Naive thymus-derived CD4-positive, alpha-beta T cell (primary cell): Measurements from ENCODE around the gene TF. TPM values are rescaled to one million over a fixed set of nuclear protein-coding genes. Genes with fewer than 3 reads are reported as not detected.
"Not testable (repeated sequence)": the region's sequence is repeated elsewhere in the genome, so short reads cannot be mapped to it uniquely, and the experiment has no call there.

Experiments used
- ATAC-seq: fragments of 150-1000 bp; cut with Tn5 transposase; 2 replicates; pipeline ENCODE4 v1.10.0; 2021; ENCODE audit warnings: mild to moderate bottlenecking, moderate library complexity
- CTCF ChIA-PET: fragments of 350-600 bp; sonication (Branson Sonifier 250); formaldehyde crosslinking; loops from one replicate; lab custom pipeline; 2021; ENCODE audit warnings: antibody characterized with exemption; lab: Charles Lee
- POLR2A ChIA-PET: fragments of 350-600 bp; sonication (Branson Sonifier 250); formaldehyde crosslinking; loops from one replicate; lab custom pipeline; 2021; ENCODE audit warnings: antibody characterized with exemption, inconsistent platforms; lab: Charles Lee
- DNase-seq, 9 donors: peaks; one replicate each; pipeline versions ENCODE4 v3.0.0 to v3.0.0-alpha.2; 2020 to 2022; ENCODE audit warnings: mixed read lengths in 1 of 9
- H3K27ac ChIP-seq: one replicate; pipeline ENCODE4 v1.7.0; 2013; ENCODE audit warnings: mild to moderate bottlenecking, low read depth, low read length, moderate library complexity
- H3K27me3 ChIP-seq, 2 donors: one replicate each; pipeline ENCODE4 v1.7.0; 2013; ENCODE audit warnings: low read length in 2 of 2, mild to moderate bottlenecking in 2 of 2, moderate library complexity in 2 of 2; ENCODE audit not compliant: control insufficient read depth in 2 of 2, insufficient read depth in 2 of 2
- H3K36me3 ChIP-seq, 3 experiments: 1 replicate in 2 of 3; 2 replicates in 1 of 3; pipeline ENCODE4 v1.7.0; 2013; ENCODE audit warnings: low read length in 3 of 3, mild to moderate bottlenecking in 3 of 3, moderate library complexity in 1 of 3; ENCODE audit not compliant: insufficient read depth in 3 of 3, control insufficient read depth in 2 of 3
- H3K4me1 ChIP-seq, 2 donors: one replicate each; pipeline ENCODE4 v1.7.0; 2013; ENCODE audit warnings: low read length in 2 of 2, mild to moderate bottlenecking in 2 of 2, moderate library complexity in 1 of 2; ENCODE audit not compliant: control insufficient read depth in 2 of 2, insufficient read depth in 2 of 2
- H3K4me3 ChIP-seq: 2 replicates; pipeline ENCODE4 v1.7.0; 2013; ENCODE audit warnings: mild to moderate bottlenecking, low read length
- H3K9me3 ChIP-seq, 3 experiments: 1 replicate in 2 of 3; 2 replicates in 1 of 3; pipeline ENCODE4 v1.7.0; 2013; ENCODE audit warnings: low read length in 3 of 3; ENCODE audit not compliant: control insufficient read depth in 2 of 3
- H3K27ac Mint-ChIP-seq, 9 donors: one replicate each; pipeline ENCODE4 v1.8.0; 2020 to 2022; ENCODE audit warnings: mixed read lengths in 9 of 9, mild to moderate bottlenecking in 8 of 9, moderate library complexity in 5 of 9, inconsistent platforms in 2 of 9
- H3K27me3 Mint-ChIP-seq, 5 donors: one replicate each; pipeline ENCODE4 v1.8.0; 2021 to 2022; ENCODE audit warnings: mixed read lengths in 5 of 5, mild to moderate bottlenecking in 1 of 5
- H3K36me3 Mint-ChIP-seq, 5 donors: one replicate each; pipeline ENCODE4 v1.8.0; 2020 to 2022; ENCODE audit warnings: mixed read lengths in 5 of 5, mild to moderate bottlenecking in 3 of 5, inconsistent platforms in 1 of 5
- H3K4me1 Mint-ChIP-seq, 7 donors: one replicate each; pipeline ENCODE4 v1.8.0; 2020 to 2022; ENCODE audit warnings: mixed read lengths in 7 of 7, mild to moderate bottlenecking in 3 of 7, inconsistent platforms in 1 of 7
- H3K4me3 Mint-ChIP-seq, 10 donors: one replicate each; pipeline ENCODE4 v1.8.0; 2020 to 2022; ENCODE audit warnings: mild to moderate bottlenecking in 10 of 10, mixed read lengths in 10 of 10, moderate library complexity in 6 of 10, inconsistent platforms in 2 of 10
- H3K9me3 Mint-ChIP-seq, 11 donors: one replicate each; pipeline ENCODE4 v1.8.0; 2020 to 2022; ENCODE audit warnings: mixed read lengths in 11 of 11, mild to moderate bottlenecking in 4 of 11, inconsistent platforms in 1 of 11, moderate library complexity in 1 of 11
- intact Hi-C, 2 donors: fragments of 100-400 bp; cut with micrococcal nuclease; formaldehyde crosslinking; loops; one replicate each; pipeline ENCODE4 v1.15.1; 2023
- polyA plus RNA-seq, 2 donors: library from polyadenylated mRNA; unstranded; fragments of 300-500 nt; fragmentation: Illumina TruSeq; gene quantifications; one replicate each; pipeline ENCODE4 v1.2.3, GENCODE V29; 2021
- total RNA-seq, 6 experiments: library from RNA in 5 of 6; stranded (reverse) in 5 of 6; gene quantifications; 1 replicate in 5 of 6; 2 replicates in 1 of 6; pipeline ENCODE4 v1.2.3 and lab custom pipeline; 2021 to 2026

TF gene
- total and polyA plus RNA-seq, 7 experiments from 2014 or later, result 0.11 to 0.54 (median 0.35) TPM; not detected in 2

GRCh38 chr3:133722935-133723334 is 23.3 kb upstream of the TF start:
- peaks cover 0 to 11% (median 4%) of the 10 kb centered on the region in 5 donors for H3K36me3 Mint-ChIP-seq
- Histone ChIP-seq H3K4me3 (no peak overlapping the region), H3K27ac (no peak overlapping the region), H3K9me3 (peaks cover 0 to 5% (median 0%) of the 10 kb centered on the region in 3 experiments), H3K4me1 (no peaks in the 10 kb centered on the region), H3K27me3 (peaks cover 0 to 3% of the 10 kb centered on the region in 2 donors), H3K36me3 (no peaks in the 10 kb centered on the region)
- no peak for ATAC-seq
- H3K27ac Mint-ChIP-seq, result no peak overlapping the region
- no peak for DNase-seq
- H3K9me3 Mint-ChIP-seq, result peaks cover 4 to 31% (median 15%) of the 10 kb centered on the region in 11 donors
- no peak overlapping the region for H3K4me3 Mint-ChIP-seq
- H3K4me1 Mint-ChIP-seq, result no peaks in the 10 kb centered on the region
- CTCF ChIA-PET, result no interaction called here
- H3K27me3 Mint-ChIP-seq, result peaks cover 0 to 20% (median 12%) of the 10 kb centered on the region in 5 donors
- intact Hi-C loops, result no loop called here
- POLR2A ChIA-PET, result no interaction called here

GRCh38 chr3:133730993-133731392 is 15.2 kb upstream of the TF start:
- Mint-ChIP-seq H3K4me1 (peaks cover 0 to 2% (median 0%) of the 10 kb centered on the region in 7 donors), H3K27me3 (peaks cover 7 to 64% (median 40%) of the 10 kb centered on the region in 5 donors), H3K27ac (no peak overlapping the region), H3K9me3 (peaks cover 0 to 27% (median 8%) of the 10 kb centered on the region in 11 donors), H3K36me3 (peaks cover 0 to 8% (median 0%) of the 10 kb centered on the region in 5 donors), H3K4me3 (no peak overlapping the region)
- Histone ChIP-seq H3K36me3 (no peaks in the 10 kb centered on the region), H3K9me3 (no peaks in the 10 kb centered on the region), H3K27ac (no peak overlapping the region), H3K4me1 (no peaks in the 10 kb centered on the region), H3K27me3 (no peaks in the 10 kb centered on the region), H3K4me3 (no peak overlapping the region)
- POLR2A ChIA-PET, result no interaction called here
- DNase-seq (no peak), ATAC-seq (no peak)
- CTCF ChIA-PET, result no interaction called here
- intact Hi-C loops, result no loop called here

GRCh38 chr3:133732231-133732630 is 14.0 kb upstream of the TF start:
- H3K9me3 ChIP-seq, H3K27me3 ChIP-seq, POLR2A ChIA-PET, H3K4me3 Mint-ChIP-seq, H3K27ac Mint-ChIP-seq, ATAC-seq, intact Hi-C loops, H3K36me3 Mint-ChIP-seq, H3K36me3 ChIP-seq, CTCF ChIA-PET, H3K4me1 ChIP-seq, H3K4me1 Mint-ChIP-seq, H3K27ac ChIP-seq, DNase-seq, H3K4me3 ChIP-seq: not testable (repeated sequence)
- Mint-ChIP-seq H3K9me3 (peaks cover 0 to 29% (median 8%) of the 10 kb centered on the region in 11 donors), H3K27me3 (peaks cover 8 to 64% (median 40%) of the 10 kb centered on the region in 5 donors)

GRCh38 chr3:133733226-133733625 is 13.0 kb upstream of the TF start:
- no peak for DNase-seq
- POLR2A ChIA-PET, result no interaction called here
- Mint-ChIP-seq H3K9me3 (peaks cover 0 to 28% (median 8%) of the 10 kb centered on the region in 11 donors), H3K27ac (no peak overlapping the region), H3K4me3 (no peak overlapping the region), H3K4me1 (peaks cover 0 to 2% (median 0%) of the 10 kb centered on the region in 7 donors), H3K27me3 (peaks cover 8 to 60% (median 40%) of the 10 kb centered on the region in 5 donors), H3K36me3 (peaks cover 0 to 8% (median 0%) of the 10 kb centered on the region in 5 donors)
- Histone ChIP-seq H3K27me3 (no peaks in the 10 kb centered on the region), H3K27ac (no peak overlapping the region), H3K36me3 (no peaks in the 10 kb centered on the region), H3K4me3 (no peak overlapping the region), H3K9me3 (no peaks in the 10 kb centered on the region), H3K4me1 (no peaks in the 10 kb centered on the region)
- CTCF ChIA-PET, result no interaction called here
- ATAC-seq, result no peak
- intact Hi-C loops, result no loop called here

- DNase-seq, result no peak
- Histone ChIP-seq H3K9me3 (no peaks in the 10 kb centered on the region), H3K27me3 (no peaks in the 10 kb centered on the region), H3K27ac (no peak overlapping the region), H3K36me3 (no peaks in the 10 kb centered on the region), H3K4me3 (no peak overlapping the region), H3K4me1 (no peaks in the 10 kb centered on the region)
- intact Hi-C loops, result no loop called here
- POLR2A ChIA-PET, result no interaction called here
- Mint-ChIP-seq H3K4me3 (no peak overlapping the region), H3K9me3 (peaks cover 0 to 34% (median 8%) of the 10 kb centered on the region in 11 donors), H3K36me3 (peaks cover 0 to 8% (median 0%) of the 10 kb centered on the region in 5 donors), H3K27me3 (peaks cover 8 to 60% (median 40%) of the 10 kb centered on the region in 5 donors), H3K27ac (no peak overlapping the region), H3K4me1 (peaks cover 0 to 2% (median 0%) of the 10 kb centered on the region in 7 donors)
- CTCF ChIA-PET, result no interaction called here
- ATAC-seq, result no peak
These were observed 11.9 kb upstream of the TF start for GRCh38 chr3:133734305-133734704.

GRCh38 chr3:133742351-133743091 is 3.7 kb upstream of the TF start:
- ATAC-seq, result no peak
- DNase-seq, result no peak
- H3K27ac ChIP-seq, result no peak overlapping the region
- Mint-ChIP-seq H3K27me3 (peaks cover 28 to 48% (median 41%) of the 10 kb centered on the region in 5 donors), H3K4me1 (peaks cover 0 to 5% (median 0%) of the 10 kb centered on the region in 7 donors), H3K36me3 (peaks cover 0 to 3% (median 0%) of the 10 kb centered on the region in 5 donors), H3K9me3 (peaks cover 0 to 28% (median 4%) of the 10 kb centered on the region in 11 donors), H3K4me3 (no peak overlapping the region), H3K27ac (no peak overlapping the region)
- intact Hi-C loops, result no loop called here
- no peaks in the 10 kb centered on the region for H3K36me3 ChIP-seq
- H3K4me3 ChIP-seq, result no peak overlapping the region
- no peaks in the 10 kb centered on the region for H3K9me3 ChIP-seq
- H3K4me1 ChIP-seq, result no peaks in the 10 kb centered on the region
- CTCF ChIA-PET, result no interaction called here
- POLR2A ChIA-PET, result no interaction called here
- H3K27me3 ChIP-seq, result no peaks in the 10 kb centered on the region
